Cardiac muscle cell (in vitro differentiated cells and primary cell): Measurements from ENCODE around the gene ULK1. TPM values are rescaled to one million over a fixed set of nuclear protein-coding genes. Genes with fewer than 3 reads are reported as not detected.

ENCODE experiments used
- DNase-seq, 2 donors: peaks; one replicate each; pipeline versions ENCODE4 v3.0.0 to v3.0.0-alpha.2; 2010 to 2017; ENCODE audit warnings: low read depth in 1 of 2, low spot score in 1 of 2
- H3K27ac ChIP-seq: fragments of 200-600 bp; sonication (generic); 2 replicates; pipeline ENCODE4 v1.5.1; 2016
- H3K27me3 ChIP-seq: fragments of 200-600 bp; sonication (generic); 2 replicates; pipeline ENCODE4 v1.6.0; 2016; ENCODE audit warnings: control low read depth
- H3K36me3 ChIP-seq: fragments of 200-600 bp; sonication (generic); 2 replicates; pipeline ENCODE4 v1.5.1; 2016; ENCODE audit warnings: control low read depth
- H3K4me1 ChIP-seq: fragments of 200-600 bp; sonication (generic); 2 replicates; pipeline ENCODE4 v1.8.1; 2017; ENCODE audit warnings: low read depth, mild to moderate bottlenecking, mixed run types
- H3K4me3 ChIP-seq: fragments of 200-600 bp; sonication (generic); 2 replicates; pipeline ENCODE4 v1.5.1; 2016; ENCODE audit warnings: mild to moderate bottlenecking
- H3K9me3 ChIP-seq: fragments of 200-600 bp; sonication (generic); 2 replicates; pipeline ENCODE4 v1.5.1; 2017; ENCODE audit warnings: low read depth, mild to moderate bottlenecking, control low read depth
- polyA plus RNA-seq: library from polyadenylated mRNA; unstranded; fragments of >200 nt; fragmentation: Nextera tagmentation; extraction: Ambion mirVana; gene quantifications from 2 replicates; pipeline ENCODE4 v1.2.1, GENCODE V29; 2016
- total RNA-seq: library from RNA; depleted of rRNA; stranded (reverse); fragments of >200 nt; gene quantifications from 2 replicates; pipeline ENCODE4 v1.2.3, GENCODE V29; 2016
- TF ChIP-seq, protein P1 (sequence below): IDR thresholded peaks from 2 replicates; pipeline ENCODE4 v1.5.1; 2012; ENCODE audit warnings: low read depth, mild to moderate bottlenecking, low read length

The ULK1 gene
- total and polyA plus RNA-seq, 2 experiments from 2014 or later, result 14.2 to 27.6 TPM

DNA sequence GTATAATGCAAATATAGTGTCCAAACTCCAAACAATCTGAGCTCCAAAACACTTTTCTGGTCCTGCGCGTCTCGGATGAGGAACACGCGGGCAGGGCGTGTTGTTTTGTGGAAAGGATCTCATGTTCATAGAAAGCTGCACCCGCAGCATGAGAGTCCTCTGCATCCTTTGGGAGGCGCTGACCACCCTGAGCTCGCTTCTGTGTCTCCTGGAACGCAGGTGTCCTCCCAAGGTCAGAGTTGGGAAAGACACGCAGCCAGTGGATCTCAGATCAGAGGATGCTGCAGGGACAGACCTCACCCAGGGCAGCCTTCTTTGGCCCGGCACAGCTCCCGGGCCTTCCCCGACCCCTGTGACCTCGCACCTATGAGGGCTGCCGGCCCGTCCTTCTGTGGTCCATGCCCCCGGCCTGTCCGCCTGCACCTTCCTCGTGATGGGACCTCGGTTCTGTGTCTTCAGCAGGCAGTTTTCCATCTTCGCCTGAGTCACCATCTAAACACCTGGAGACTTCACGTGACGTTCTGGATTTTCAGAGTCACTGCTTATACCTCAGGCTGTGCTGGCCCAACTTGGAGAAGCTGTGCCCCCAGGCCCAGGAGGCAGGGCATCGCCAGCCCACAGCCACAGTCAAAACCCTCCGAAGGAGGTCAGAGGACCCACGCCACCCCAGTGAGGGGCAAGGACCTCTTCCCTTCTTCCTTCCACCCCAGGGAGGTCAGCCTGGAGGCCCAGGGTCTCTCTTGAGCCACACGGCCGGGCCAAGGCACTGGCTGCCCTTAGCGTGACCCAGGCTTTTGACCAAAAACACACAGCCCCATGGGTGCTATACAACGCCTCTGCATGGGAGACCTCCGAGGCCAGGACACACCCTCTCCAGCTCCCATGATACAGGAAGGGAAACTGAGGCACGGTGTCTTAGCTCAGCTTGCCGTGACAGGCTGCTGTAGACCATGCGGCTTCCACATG is 40.3 kb upstream of the ULK1 start:
- DNase-seq, result no peak
- Histone ChIP-seq H3K36me3 (no peaks in the 10 kb centered on the region), H3K27ac (no peak overlapping the region)

DNA sequence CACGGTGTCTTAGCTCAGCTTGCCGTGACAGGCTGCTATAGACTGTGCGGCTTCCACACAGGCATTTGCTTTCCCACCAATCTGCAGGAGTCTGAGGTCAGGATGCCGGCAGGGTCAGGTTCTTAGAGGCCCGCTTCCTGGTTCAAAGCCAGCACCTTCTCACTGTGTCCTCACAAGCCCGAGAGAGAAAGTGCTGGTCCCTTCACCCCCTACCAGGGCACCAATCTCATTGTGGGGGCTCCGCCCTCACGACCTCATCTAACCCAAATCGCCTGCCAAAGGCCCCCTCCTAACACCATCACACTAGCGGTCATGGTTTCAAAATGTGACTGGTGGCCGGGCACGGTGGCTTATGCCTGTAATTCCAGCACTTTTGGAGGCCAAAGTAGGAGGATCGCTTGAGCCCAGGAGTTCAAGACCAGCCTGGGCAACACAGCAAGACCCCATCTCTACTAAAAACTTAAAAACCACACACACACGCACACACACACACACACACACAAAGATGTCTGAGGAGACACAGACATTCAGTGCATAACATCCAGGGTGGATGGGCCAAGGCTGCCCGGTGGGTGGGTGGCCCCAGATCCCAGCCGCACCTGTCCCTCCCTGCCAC is 39.5 kb upstream of the ULK1 start:
- no peak overlapping the region for H3K27ac ChIP-seq
- no peak for DNase-seq
- no peaks in the 10 kb centered on the region for H3K36me3 ChIP-seq
- no peak overlapping the region for H3K4me3 ChIP-seq
- no peaks in the 10 kb centered on the region for H3K9me3 ChIP-seq
- no peaks in the 10 kb centered on the region for H3K27me3 ChIP-seq
- TF ChIP-seq, protein P1, sequence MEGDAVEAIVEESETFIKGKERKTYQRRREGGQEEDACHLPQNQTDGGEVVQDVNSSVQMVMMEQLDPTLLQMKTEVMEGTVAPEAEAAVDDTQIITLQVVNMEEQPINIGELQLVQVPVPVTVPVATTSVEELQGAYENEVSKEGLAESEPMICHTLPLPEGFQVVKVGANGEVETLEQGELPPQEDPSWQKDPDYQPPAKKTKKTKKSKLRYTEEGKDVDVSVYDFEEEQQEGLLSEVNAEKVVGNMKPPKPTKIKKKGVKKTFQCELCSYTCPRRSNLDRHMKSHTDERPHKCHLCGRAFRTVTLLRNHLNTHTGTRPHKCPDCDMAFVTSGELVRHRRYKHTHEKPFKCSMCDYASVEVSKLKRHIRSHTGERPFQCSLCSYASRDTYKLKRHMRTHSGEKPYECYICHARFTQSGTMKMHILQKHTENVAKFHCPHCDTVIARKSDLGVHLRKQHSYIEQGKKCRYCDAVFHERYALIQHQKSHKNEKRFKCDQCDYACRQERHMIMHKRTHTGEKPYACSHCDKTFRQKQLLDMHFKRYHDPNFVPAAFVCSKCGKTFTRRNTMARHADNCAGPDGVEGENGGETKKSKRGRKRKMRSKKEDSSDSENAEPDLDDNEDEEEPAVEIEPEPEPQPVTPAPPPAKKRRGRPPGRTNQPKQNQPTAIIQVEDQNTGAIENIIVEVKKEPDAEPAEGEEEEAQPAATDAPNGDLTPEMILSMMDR, result no peak
- H3K4me1 ChIP-seq, result no peaks in the 10 kb centered on the region

More for the DNA sequence above, 40.3 kb upstream of the ULK1 start:
- Histone ChIP-seq H3K4me3 (no peak overlapping the region), H3K4me1 (no peaks in the 10 kb centered on the region), H3K27me3 (no peaks in the 10 kb centered on the region), H3K9me3 (no peaks in the 10 kb centered on the region)
- TF ChIP-seq, protein P1, result no peak

DNA sequence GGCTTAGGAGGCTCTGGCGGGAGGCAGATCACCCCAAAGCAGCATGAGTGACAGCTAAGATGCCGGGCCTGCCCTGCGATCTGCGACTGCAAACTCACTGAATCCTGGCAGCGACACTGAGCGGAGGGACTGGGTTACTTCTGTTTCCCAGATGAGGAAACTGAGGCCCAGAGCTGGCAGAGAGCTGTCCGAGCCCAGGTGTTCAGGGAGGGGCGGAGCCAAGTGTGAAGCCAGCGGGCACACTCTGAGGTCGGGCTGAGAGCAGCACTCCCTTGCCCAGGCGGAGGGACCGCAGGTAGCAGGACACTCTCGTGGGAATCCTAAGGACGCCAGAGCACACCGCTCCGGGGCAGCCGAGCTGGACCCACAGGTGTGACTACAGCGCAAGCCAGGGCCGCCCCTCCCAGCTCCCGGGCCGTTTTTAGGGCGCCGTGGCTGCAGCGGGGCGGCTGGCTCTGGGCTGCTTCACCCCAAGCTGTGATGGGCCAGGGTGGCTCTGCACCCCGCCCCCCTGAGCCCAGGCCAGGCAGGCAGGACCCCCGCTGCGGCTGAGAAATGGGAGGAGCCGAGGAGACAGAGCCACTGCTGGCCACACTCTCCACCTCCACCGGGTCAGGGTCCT is 38.8 kb upstream of the ULK1 start:
- H3K36me3 ChIP-seq, result no peaks in the 10 kb centered on the region
- no peaks in the 10 kb centered on the region for H3K9me3 ChIP-seq
- TF ChIP-seq, protein P1, result no peak
- no peak for DNase-seq
- H3K27ac ChIP-seq, result no peak overlapping the region
- H3K4me1 ChIP-seq, result no peaks in the 10 kb centered on the region
- no peak overlapping the region for H3K4me3 ChIP-seq
- no peaks in the 10 kb centered on the region for H3K27me3 ChIP-seq

DNA sequence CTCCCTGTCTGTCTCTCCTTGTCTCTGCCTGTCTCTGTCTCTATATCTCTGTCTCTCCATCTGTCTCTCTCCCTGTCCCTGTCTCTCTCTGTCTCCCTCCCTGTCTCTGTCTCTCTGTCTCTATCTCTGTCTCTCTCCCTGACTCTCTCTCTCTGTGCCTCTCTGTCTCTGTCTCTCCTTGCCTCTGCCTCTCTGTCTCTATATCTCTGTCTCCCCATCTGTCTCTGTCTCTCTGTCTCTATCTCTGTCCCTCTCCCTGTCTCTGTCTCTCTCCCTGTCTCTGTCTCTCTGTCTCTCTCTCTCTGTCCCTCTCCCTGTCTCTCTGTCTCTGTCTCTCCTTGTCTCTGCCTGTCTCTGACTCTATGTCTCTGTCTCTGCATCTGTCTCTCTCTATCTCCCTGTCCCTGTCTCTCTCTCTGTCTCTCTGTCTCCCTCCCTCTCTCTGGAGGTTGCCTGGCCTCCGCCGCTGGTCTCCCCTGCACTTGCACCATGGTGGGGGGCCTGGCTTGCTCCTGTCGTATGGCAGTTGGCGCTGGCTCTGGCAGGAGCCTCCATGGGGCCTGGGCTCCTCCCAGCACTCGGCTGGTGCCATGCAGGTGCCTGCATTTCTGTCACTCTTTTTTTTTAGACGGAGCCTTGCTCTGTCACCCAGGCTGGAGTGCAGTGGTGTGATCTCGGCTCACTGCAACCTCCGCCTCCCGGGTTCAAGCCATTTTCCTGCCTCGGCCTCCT is 37.9 kb upstream of the ULK1 start:
- DNase-seq, result no peak
- no peaks in the 10 kb centered on the region for H3K36me3 ChIP-seq
- H3K27ac ChIP-seq, result no peak overlapping the region
- no peaks in the 10 kb centered on the region for H3K9me3 ChIP-seq
- H3K4me3 ChIP-seq, result no peak overlapping the region
- no peaks in the 10 kb centered on the region for H3K27me3 ChIP-seq
- TF ChIP-seq, protein P1, result no peak
- no peaks in the 10 kb centered on the region for H3K4me1 ChIP-seq
